H1 (cell line): ENCODE results near the gene DENND1A. TPM values are rescaled to one million over a fixed set of nuclear protein-coding genes. Genes with fewer than 3 reads are reported as not detected.

Experiments
- CTCF ChIA-PET: fragments of 300-600 bp; sonication (Branson Sonifier 250); formaldehyde crosslinking; loops from one replicate; lab custom pipeline; 2021; ENCODE audit not compliant: partially characterized antibody; lab: Charles Lee
- POLR2A ChIA-PET: fragments of 300-600 bp; sonication (Branson Sonifier 250); formaldehyde crosslinking; loops from one replicate; lab custom pipeline; 2021; ENCODE audit warnings: inconsistent platforms; ENCODE audit not compliant: partially characterized antibody; lab: Charles Lee
- DNase-seq, 2 experiments: peaks; one replicate each; pipeline versions ENCODE4 v3.0.0 to v3.0.0-alpha.2; 2010 to 2022; ENCODE audit warnings: low spot score in 2 of 2, low read depth in 1 of 2, mixed read lengths in 1 of 2
- FAIRE-seq: peaks from 2 replicates; lab custom pipeline; 2011; peaks lifted over from hg19 to GRCh38; lab: Jason Lieb, UNC
- H2AFZ ChIP-seq: 2 replicates; pipeline ENCODE4 v1.8.1; 2012; ENCODE audit warnings: low read length, inconsistent platforms
- H2AK5ac ChIP-seq: 2 replicates; pipeline ENCODE4 v1.6.1; 2013; ENCODE audit warnings: low read depth, low read length
- H2BK120ac ChIP-seq: replicated peaks from 2 replicates; pipeline ENCODE3; 2013; ENCODE audit warnings: low read depth, low read length, inconsistent platforms
- H2BK12ac ChIP-seq: 2 replicates; pipeline ENCODE4 v1.6.1; 2013; ENCODE audit warnings: low read depth, low read length
- H2BK15ac ChIP-seq: 2 replicates; pipeline ENCODE4 v1.6.1; 2013; ENCODE audit warnings: low read length
- H2BK20ac ChIP-seq: 2 replicates; pipeline ENCODE4 v1.6.1; 2013; ENCODE audit warnings: low read length
- H2BK5ac ChIP-seq: 2 replicates; pipeline ENCODE4 v1.6.1; 2013; ENCODE audit warnings: low read depth, low read length
- H3K14ac ChIP-seq: 2 replicates; pipeline ENCODE4 v1.6.1; 2013; ENCODE audit warnings: inconsistent platforms; ENCODE audit not compliant: insufficient read length
- H3K18ac ChIP-seq: 2 replicates; pipeline ENCODE4 v1.6.1; 2013; ENCODE audit warnings: low read length; ENCODE audit errors: extremely low read depth
- H3K23ac ChIP-seq: 2 replicates; pipeline ENCODE4 v1.6.1; 2013; ENCODE audit warnings: inconsistent platforms; ENCODE audit not compliant: insufficient read length
- H3K23me2 ChIP-seq: 2 replicates; pipeline ENCODE4 v1.6.1; 2013; ENCODE audit warnings: low read depth, low read length
- H3K27ac ChIP-seq: 2 replicates; pipeline ENCODE4 v1.6.1; 2011; ENCODE audit warnings: low read depth, low read length, inconsistent platforms
- H3K27me3 ChIP-seq, 4 experiments: replicated peaks in 1 of 4; 1 replicate in 1 of 4; 2 replicates in 3 of 4; pipeline versions ENCODE4 v1.6.1 to v1.8.1; 2011 to 2013; ENCODE audit warnings: low read length in 3 of 4, mild to moderate bottlenecking in 3 of 4, inconsistent platforms in 2 of 4, mixed read lengths in 2 of 4, moderate library complexity in 1 of 4; ENCODE audit not compliant: control insufficient read depth in 3 of 4, insufficient read depth in 3 of 4; ENCODE audit errors: extremely low read depth in 1 of 4
- H3K36me3 ChIP-seq, 4 experiments: 2 replicates each; pipeline versions ENCODE4 v1.6.1 to v1.8.1; 2011 to 2013; ENCODE audit warnings: mild to moderate bottlenecking in 4 of 4, low read length in 3 of 4, moderate library complexity in 2 of 4, control low read depth in 1 of 4, inconsistent platforms in 1 of 4; ENCODE audit not compliant: insufficient read depth in 4 of 4, control insufficient read depth in 2 of 4
- H3K4ac ChIP-seq: replicated peaks from 2 replicates; pipeline ENCODE3; 2013; ENCODE audit warnings: low read length, low read depth, mixed read lengths, inconsistent platforms; ENCODE audit not compliant: insufficient read length
- H3K4me1 ChIP-seq, 4 experiments: replicated peaks in 1 of 4; 1 replicate in 1 of 4; 2 replicates in 3 of 4; pipeline versions ENCODE4 v1.6.1 to v1.8.1; 2011 to 2013; ENCODE audit warnings: low read length in 3 of 4, inconsistent platforms in 2 of 4, mixed read lengths in 1 of 4; ENCODE audit not compliant: insufficient read depth in 4 of 4, control insufficient read depth in 3 of 4
- H3K4me2 ChIP-seq, 2 experiments: 2 replicates each; pipeline versions ENCODE4 v1.6.1 to v1.8.1; 2011 to 2013; ENCODE audit warnings: low read depth in 2 of 2, low read length in 2 of 2, control low read depth in 1 of 2, inconsistent platforms in 1 of 2, mild to moderate bottlenecking in 1 of 2; ENCODE audit not compliant: insufficient read depth in 1 of 2
- H3K4me3 ChIP-seq, 4 experiments: fragments of 200-600, 300-600 bp in 1 of 4; sonication (generic), shearing (Covaris generic), sonication (Bioruptor Twin) in 1 of 4; 2 replicates each; pipeline versions ENCODE4 v1.5.1 to v1.8.1; 2011 to 2016; ENCODE audit warnings: low read length in 4 of 4, low read depth in 3 of 4, control low read depth in 2 of 4, inconsistent platforms in 2 of 4, mild to moderate bottlenecking in 2 of 4, mixed read lengths in 1 of 4, moderate library complexity in 1 of 4; ENCODE audit not compliant: insufficient read depth in 2 of 4; ENCODE audit errors: extremely low read depth in 1 of 4
- H3K56ac ChIP-seq: replicated peaks from 2 replicates; pipeline ENCODE3; 2013; ENCODE audit warnings: low read depth, mild to moderate bottlenecking, mixed read lengths, low read length, inconsistent platforms; ENCODE audit not compliant: insufficient read length
- H3K79me1 ChIP-seq: 2 replicates; pipeline ENCODE4 v1.6.1; 2013; ENCODE audit warnings: low read depth, low read length, control low read depth
- H3K79me2 ChIP-seq, 2 experiments: 2 replicates each; pipeline versions ENCODE4 v1.6.1 to v1.8.1; 2012 to 2013; ENCODE audit warnings: low read length in 2 of 2, mild to moderate bottlenecking in 2 of 2, inconsistent platforms in 1 of 2; ENCODE audit not compliant: insufficient read depth in 2 of 2, control insufficient read depth in 1 of 2
- H3K9ac ChIP-seq, 4 experiments: replicated peaks in 1 of 4; 1 replicate in 1 of 4; 2 replicates in 3 of 4; pipeline versions ENCODE4 v1.6.1 to v1.8.1; 2011 to 2013; ENCODE audit warnings: low read depth in 3 of 4, low read length in 3 of 4, control low read depth in 2 of 4, mild to moderate bottlenecking in 2 of 4, moderate library complexity in 2 of 4, inconsistent platforms in 1 of 4; ENCODE audit errors: extremely low read depth in 1 of 4
- H3K9me3 ChIP-seq, 2 experiments: 2 replicates each; pipeline versions ENCODE4 v1.6.1 to v1.8.1; 2012 to 2013; ENCODE audit warnings: mild to moderate bottlenecking in 2 of 2, moderate library complexity in 2 of 2, control low read depth in 1 of 2, inconsistent platforms in 1 of 2, low read depth in 1 of 2, low read length in 1 of 2, mixed read lengths in 1 of 2; ENCODE audit not compliant: insufficient read depth in 2 of 2
- H4K20me1 ChIP-seq, 2 experiments: replicated peaks in 1 of 2; 2 replicates each; pipeline versions ENCODE3 to v1.8.1; 2011 to 2013; ENCODE audit warnings: inconsistent platforms in 2 of 2, low read length in 2 of 2, mild to moderate bottlenecking in 1 of 2; ENCODE audit not compliant: insufficient read depth in 2 of 2, control insufficient read depth in 1 of 2
- H4K5ac ChIP-seq: 2 replicates; pipeline ENCODE4 v1.6.1; 2013; ENCODE audit warnings: low read length, low read depth, mixed read lengths, inconsistent platforms; ENCODE audit not compliant: insufficient read length
- H4K8ac ChIP-seq: 2 replicates; pipeline ENCODE4 v1.8.0; 2013; ENCODE audit warnings: mild to moderate bottlenecking, moderate library complexity, low read length, inconsistent platforms; ENCODE audit not compliant: insufficient read depth; ENCODE audit errors: extremely low read depth
- H4K91ac ChIP-seq: replicated peaks from 2 replicates; pipeline ENCODE3; 2013; ENCODE audit warnings: low read length, mixed read lengths, inconsistent platforms; ENCODE audit not compliant: insufficient read length
- EGR1 ChIP-seq: IDR thresholded peaks from 2 replicates; pipeline ENCODE4 v1.6.1; 2011; ENCODE audit warnings: low read depth, low read length, borderline replicate concordance
- NANOG ChIP-seq: IDR thresholded peaks from 2 replicates; pipeline ENCODE4 v1.6.1; 2011; ENCODE audit warnings: low read length, low read depth, mild to moderate bottlenecking, inconsistent platforms; ENCODE audit not compliant: insufficient read depth, poor library complexity, severe bottlenecking
- RFX5 ChIP-seq: IDR thresholded peaks from 2 replicates; pipeline ENCODE4 v1.6.1; 2011; ENCODE audit warnings: low read depth, low read length, improper control_type of control experiment, borderline replicate concordance
- RXRA ChIP-seq: IDR thresholded peaks from 2 replicates; pipeline ENCODE4 v1.6.1; 2011; ENCODE audit warnings: low read depth, mild to moderate bottlenecking, low read length, moderate library complexity; ENCODE audit not compliant: insufficient read depth
- SP1 ChIP-seq: IDR thresholded peaks from 2 replicates; pipeline ENCODE4 v1.6.1; 2011; ENCODE audit warnings: low read depth, low read length
- SUZ12 ChIP-seq: fragments of 200-600 bp; sonication (generic); IDR thresholded peaks from 2 replicates; pipeline ENCODE4 v1.6.1; 2012; ENCODE audit warnings: mild to moderate bottlenecking, inconsistent platforms, low read length, moderate library complexity, mixed read lengths
- TCF12 ChIP-seq: IDR thresholded peaks from 2 replicates; pipeline ENCODE4 v1.6.1; 2011; ENCODE audit warnings: low read depth, mild to moderate bottlenecking, low read length
- WGBS, 2 experiments: shearing (Covaris generic) in 1 of 2; methylation state at CpG; one replicate each; pipeline versions ENCODE4 v1.1.6 to v1.1.7; 2013 to 2015; ENCODE audit warnings: low lambda C conversion rate in 2 of 2, mixed read lengths in 2 of 2, inconsistent platforms in 1 of 2, low coverage in 1 of 2, missing lambda C conversion rate in 1 of 2; ENCODE audit not compliant: insufficient replicate concordance in 2 of 2, insufficient coverage in 1 of 2, insufficient read length in 1 of 2; ENCODE audit errors: extremely low coverage in 1 of 2, missing lambda C conversion rate in 1 of 2; 5-methylcytosine and 5-hydroxymethylcytosine counted together
- polyA plus RNA-seq, 7 experiments: library from polyadenylated mRNA; depleted of rRNA in 3 of 7; stranded (reverse) in 5 of 7; unstranded in 2 of 7; fragments of >200 nt in 5 of 7; fragments of 200-250 nt in 2 of 7; gene quantifications; 1 replicate in 5 of 7; 2 replicates in 1 of 7; 4 replicates in 1 of 7; pipeline versions ENCODE4 v1.2.1 to v1.2.3, GENCODE V29; 2011 to 2013; ENCODE audit warnings: missing spikeins in 2 of 7, mixed read lengths in 2 of 7
- total RNA-seq: library from RNA; stranded (reverse); fragmentation: NEBNext Ultra II Directional; extraction: Animal tissue kit (Norgen Biotek cat#: 25700); gene quantifications from 2 replicates; pipeline ENCODE4 v1.2.1, GENCODE V29; 2021

DENND1A gene
- total and polyA plus RNA-seq, 2 of the 8 experiments (the other 6 are each of a cell fraction or from before 2014, with no cell fraction given) = 24.1 to 26.4 TPM

- no peak for FAIRE-seq
- Histone ChIP-seq H3K4me1 (no peaks in the 10 kb centered on the region), H3K23ac (no peak overlapping the region), H2AK5ac (no peak overlapping the region), H4K20me1 (peaks cover 0 to 2% of the 10 kb centered on the region in 2 experiments), H2AFZ (no peak overlapping the region), H3K4me2 (no peak overlapping the region), H3K27ac (no peak overlapping the region), H2BK20ac (no peak overlapping the region), H4K5ac (no peak overlapping the region), H3K4me3 (no peak overlapping the region), H3K56ac (no peak overlapping the region), H3K36me3 (no peaks in the 10 kb centered on the region), H3K79me1 (no peaks in the 10 kb centered on the region), H3K9me3 (no peaks in the 10 kb centered on the region), H3K18ac (no peak overlapping the region), H3K23me2 (no peaks in the 10 kb centered on the region), H2BK12ac (no peak overlapping the region), H4K8ac (no peak overlapping the region), H2BK15ac (no peak overlapping the region), H3K4ac (no peak overlapping the region), H2BK120ac (no peak overlapping the region), H3K79me2 (no peaks in the 10 kb centered on the region), H4K91ac (no peak overlapping the region), H2BK5ac (no peak overlapping the region), H3K14ac (no peak overlapping the region), H3K9ac (no peak overlapping the region), H3K27me3 (no peaks in the 10 kb centered on the region)
- DNase-seq = no peak
- TF ChIP-seq EGR1 (no peak), TCF12 (no peak), NANOG (no peak), SP1 (no peak), RFX5 (no peak), SUZ12 (no peak), RXRA (no peak)
- ChIA-PET CTCF (interaction anchor here (0.5 to 2.5 kb wide), 4 partner anchors 17 to 207 kb away, joined by 3 to 5 read pairs (median 3); no protein-coding TSS in a partner anchor), POLR2A (no interaction called here)
- 91% methylated on average over 3 of the region's 3 CpGs; no CpG with 5 or more reads in 1 of the 2 experiments for WGBS, 2 experiments
These were observed 298.1 kb downstream of the DENND1A start for GRCh38 chr9:123631862-123632261.
